GM18951 (cell line): ENCODE measurements around the gene CHRNB1.

Experiments used
- POLR2A ChIP-seq: IDR thresholded peaks from 4 replicates; pipeline ENCODE4 v1.6.1; 2011; ENCODE audit warnings: mild to moderate bottlenecking; ENCODE audit not compliant: insufficient read length, insufficient read depth; ENCODE audit errors: extremely low read depth
- in situ Hi-C: fragments of 300-500 bp; cut with MboI; formaldehyde crosslinking; loops from one replicate; pipeline ENCODE4 v1.12.0; 2022; ENCODE audit warnings: low sequenced_read_pairs, mixed read lengths, inconsistent platforms; ENCODE audit not compliant: unreplicated experiment

The CHRNB1 gene

GRCh38 chr17:7437369-7437863, 7.4 kb upstream of the CHRNB1 start:
- in situ Hi-C loops = no loop called here

GRCh38 chr17:7437950-7438614, 6.8 kb upstream of the CHRNB1 start:
- in situ Hi-C loops = no loop called here
- TF ChIP-seq POLR2A = no peak

More at GRCh38 chr17:7437369-7437863, 7.4 kb upstream of the CHRNB1 start:
- TF ChIP-seq POLR2A = no peak

GRCh38 chr17:7438656-7439460, 6.0 kb upstream of the CHRNB1 start:
- TF ChIP-seq POLR2A = no peak
- in situ Hi-C loops = no loop called here

GRCh38 chr17:7439462-7440112, 5.3 kb upstream of the CHRNB1 start, which contains the start of gene FGF11:
TSS of gene FGF11 (plus strand) at chr17:7439512. CDS start at chr17:7439621, 109 bp downstream.
- no peak for TF ChIP-seq POLR2A
- in situ Hi-C loops = no loop called here

GRCh38 chr17:7440113-7440833, 4.6 kb upstream of the CHRNB1 start:
- TF ChIP-seq POLR2A = peak; percentile 29
- in situ Hi-C loops = no loop called here

GRCh38 chr17:7440834-7441195, 4.0 kb upstream of the CHRNB1 start:
- no peak for TF ChIP-seq POLR2A
- in situ Hi-C loops = no loop called here

- TF ChIP-seq POLR2A = no peak
- in situ Hi-C loops = no loop called here
These were observed 3.6 kb upstream of the CHRNB1 start for GRCh38 chr17:7441266-7441665.

- TF ChIP-seq POLR2A = no peak
- in situ Hi-C loops = no loop called here
These were observed 2.7 kb upstream of the CHRNB1 start for GRCh38 chr17:7442142-7442541.

GRCh38 chr17:7443499-7444485, 1.1 kb upstream of the CHRNB1 start:
- TF ChIP-seq POLR2A = no peak
- in situ Hi-C loops = no loop called here

GRCh38 chr17:7445619-7445968, 733 bp downstream of the CHRNB1 start:
- no peak for TF ChIP-seq POLR2A
- in situ Hi-C loops = no loop called here

GRCh38 chr17:7448461-7448860, 3.6 kb downstream of the CHRNB1 start:
- in situ Hi-C loops = no loop called here
- TF ChIP-seq POLR2A = no peak
